Measurements from ENCODE around the gene PLCXD3.

PLCXD3 gene

GRCh38 chr5:41296066-41296465, 214.3 kb downstream of the PLCXD3 start:
- no peak for TF ChIP-seq CTCF (IDR thresholded peaks at IDR 0.05; ENCODE audit: control extremely low read depth, extremely low read depth, low read depth, missing control alignments)
- ChIA-PET POLR2A (no interaction called here), CTCF (interaction anchor here (1.3 to 2.4 kb wide), 4 partner anchors 10 to 46 kb away, joined by 3 to 9 read pairs (median 5); no protein-coding TSS in a partner anchor)
- DNase-seq (ENCODE audit: extremely low spot score), result no peak

GRCh38 chr5:41291323-41291722, 219.1 kb downstream of the PLCXD3 start:
- ChIA-PET POLR2A (no interaction called here), CTCF (no interaction called here)
- TF ChIP-seq CTCF (IDR thresholded peaks at IDR 0.05; ENCODE audit: control extremely low read depth, extremely low read depth, low read depth, missing control alignments), result no peak
- DNase-seq (ENCODE audit: extremely low spot score), result no peak

DNA sequence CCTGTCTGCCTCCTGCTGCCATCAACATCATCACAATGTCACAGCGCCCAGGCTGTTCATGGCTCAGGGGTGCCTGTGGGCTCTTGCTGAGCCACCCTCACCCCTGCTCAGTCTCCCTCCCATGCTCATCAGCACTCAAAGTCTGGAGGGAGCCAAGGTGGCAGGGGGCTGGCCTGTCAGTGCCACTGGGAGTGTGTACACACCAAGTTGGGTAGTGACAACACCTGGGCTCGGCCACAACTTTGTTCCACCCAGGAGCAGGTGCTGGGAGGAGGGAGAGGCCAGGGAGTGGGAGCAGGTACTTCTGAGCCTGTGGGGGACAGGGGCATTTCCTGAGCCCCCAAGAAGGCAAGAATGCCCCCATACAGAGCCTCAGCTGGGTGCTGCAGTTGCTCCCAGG, 219.6 kb downstream of the PLCXD3 start:
- ChIA-PET POLR2A (no interaction called here), CTCF (no interaction called here)
- no peak for DNase-seq (ENCODE audit: extremely low spot score)
- TF ChIP-seq CTCF (IDR thresholded peaks at IDR 0.05; ENCODE audit: control extremely low read depth, extremely low read depth, low read depth, missing control alignments), result no peak

GRCh38 chr5:41289970-41290464, 220.4 kb downstream of the PLCXD3 start:
- POLR2A ChIA-PET, result no interaction called here
- no peak for TF ChIP-seq CTCF (IDR thresholded peaks at IDR 0.05; ENCODE audit: control extremely low read depth, extremely low read depth, low read depth, missing control alignments)
- CTCF ChIA-PET, result interaction anchor here (1.1 kb wide), 1 partner anchor 14 kb away, joined by 3 read pairs; no protein-coding TSS in a partner anchor
- no peak for DNase-seq (ENCODE audit: extremely low spot score)

- POLR2A ChIA-PET, result no interaction called here
- CTCF ChIA-PET, result interaction anchor here (1.2 to 1.6 kb wide), 3 partner anchors 9 to 37 kb away, joined by 3 to 6 read pairs (median 3); no protein-coding TSS in a partner anchor
- TF ChIP-seq CTCF (IDR thresholded peaks at IDR 0.05; ENCODE audit: control extremely low read depth, extremely low read depth, low read depth, missing control alignments), result no peak
- DNase-seq (ENCODE audit: extremely low spot score), result no peak
Measured at GRCh38 chr5:41286696-41287095, 223.7 kb downstream of the PLCXD3 start.

GRCh38 chr5:41286165-41286564, 224.2 kb downstream of the PLCXD3 start:
- ChIA-PET POLR2A (no interaction called here), CTCF (interaction anchor here (1.2 to 1.6 kb wide), 3 partner anchors 9 to 36 kb away, joined by 3 to 6 read pairs (median 3); no protein-coding TSS in a partner anchor)
- DNase-seq (ENCODE audit: extremely low spot score), result no peak
- TF ChIP-seq CTCF (IDR thresholded peaks at IDR 0.05; ENCODE audit: control extremely low read depth, extremely low read depth, low read depth, missing control alignments), result no peak

Data from GM10248 (cell line).